Colonic mucosa (tissue), 4 donors: ENCODE data around the gene TAF15. TPM values are rescaled to one million over a fixed set of nuclear protein-coding genes. Genes with fewer than 3 reads are reported as not detected.
A peak's percentile ranks its signal among the peaks of the same experiment; 100 is the strongest.

ENCODE experiments used
- DNase-seq: peaks from one replicate; pipeline ENCODE4 v3.0.0-alpha.2; 2020
- H3K27ac ChIP-seq: fragments of 200-600 bp; one replicate; pipeline ENCODE4 v1.8.0; 2021
- H3K27me3 ChIP-seq: fragments of 200-600 bp; one replicate; pipeline ENCODE4 v1.8.0; 2021
- H3K36me3 ChIP-seq: fragments of 200-600 bp; one replicate; pipeline ENCODE4 v1.8.0; 2021
- H3K4me1 ChIP-seq: fragments of 200-600 bp; one replicate; pipeline ENCODE4 v1.8.0; 2021; ENCODE audit warnings: mild to moderate bottlenecking
- H3K4me3 ChIP-seq: fragments of 200-600 bp; one replicate; pipeline ENCODE4 v1.8.0; 2021
- H3K9ac ChIP-seq, 2 donors: one replicate each; pipeline ENCODE4 v1.7.0; 2013; ENCODE audit warnings: control low read depth in 2 of 2, low read depth in 2 of 2, low read length in 2 of 2
- H3K9me3 ChIP-seq: fragments of 200-600 bp; one replicate; pipeline ENCODE4 v1.8.0; 2021
- intact Hi-C: fragments of 100-400 bp; cut with DNase I; formaldehyde crosslinking; loops from one replicate; pipeline ENCODE4 v1.14.1; 2022
- total RNA-seq, 2 donors: library from RNA; stranded (reverse); fragmentation: NEBNext Ultra II Directional in 1 of 2; extraction: Animal tissue kit (Norgen Biotek cat#: 25700) in 1 of 2; gene quantifications; one replicate each; pipeline ENCODE4 v1.2.1, GENCODE V29; 2021
- TF ChIP-seq, protein P1 (sequence below): fragments of 200-600 bp; IDR thresholded peaks from one replicate; pipeline ENCODE4 v1.8.0; 2022; ENCODE audit warnings: antibody characterized with exemption, mild to moderate bottlenecking
- donor health status: healthy.
- donor health status: DM: no; HTN: no; CAD: no.
- donor health status: DM: no; HTN: no; CAD: no.

The TAF15 gene
- total RNA-seq, 2 donors from 2014 or later: 132 to 218 TPM

DNA sequence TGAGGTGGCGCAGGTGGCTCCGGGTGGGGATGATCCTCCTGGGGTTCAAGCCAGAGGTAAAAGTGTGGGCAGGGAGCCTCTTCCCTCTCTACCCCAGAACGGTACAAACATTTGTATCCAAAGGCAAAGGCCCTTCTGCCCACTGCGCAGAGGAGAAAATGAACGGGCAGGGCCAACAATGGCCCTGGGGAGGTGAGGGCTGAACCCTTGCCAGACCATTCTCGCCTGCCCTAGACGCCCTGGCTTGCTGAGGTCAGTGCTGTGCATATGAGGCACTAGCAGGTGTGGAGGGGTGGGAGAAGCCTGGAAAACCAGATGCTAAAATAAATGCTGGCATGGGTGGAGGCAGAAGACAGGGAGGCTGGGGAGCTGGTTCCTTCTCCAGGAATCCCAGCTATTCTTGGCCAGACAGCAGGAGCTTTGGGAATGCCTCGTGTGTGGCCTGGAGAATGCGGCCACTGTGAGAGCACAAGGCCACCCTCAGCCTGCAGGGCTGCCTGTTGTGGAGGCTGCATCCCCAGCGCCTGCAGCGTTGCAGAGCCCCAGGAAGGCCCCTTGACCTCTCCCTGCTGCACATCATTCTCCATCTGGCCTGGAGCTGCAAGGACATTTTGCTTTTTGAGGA is 44.1 kb upstream of the TAF15 start:
- H3K36me3 ChIP-seq: no peaks in the 10 kb centered on the region
- H3K9ac ChIP-seq: peak overlapping the region in 1 of 2 donors; percentile 51
- TF ChIP-seq, protein P1, sequence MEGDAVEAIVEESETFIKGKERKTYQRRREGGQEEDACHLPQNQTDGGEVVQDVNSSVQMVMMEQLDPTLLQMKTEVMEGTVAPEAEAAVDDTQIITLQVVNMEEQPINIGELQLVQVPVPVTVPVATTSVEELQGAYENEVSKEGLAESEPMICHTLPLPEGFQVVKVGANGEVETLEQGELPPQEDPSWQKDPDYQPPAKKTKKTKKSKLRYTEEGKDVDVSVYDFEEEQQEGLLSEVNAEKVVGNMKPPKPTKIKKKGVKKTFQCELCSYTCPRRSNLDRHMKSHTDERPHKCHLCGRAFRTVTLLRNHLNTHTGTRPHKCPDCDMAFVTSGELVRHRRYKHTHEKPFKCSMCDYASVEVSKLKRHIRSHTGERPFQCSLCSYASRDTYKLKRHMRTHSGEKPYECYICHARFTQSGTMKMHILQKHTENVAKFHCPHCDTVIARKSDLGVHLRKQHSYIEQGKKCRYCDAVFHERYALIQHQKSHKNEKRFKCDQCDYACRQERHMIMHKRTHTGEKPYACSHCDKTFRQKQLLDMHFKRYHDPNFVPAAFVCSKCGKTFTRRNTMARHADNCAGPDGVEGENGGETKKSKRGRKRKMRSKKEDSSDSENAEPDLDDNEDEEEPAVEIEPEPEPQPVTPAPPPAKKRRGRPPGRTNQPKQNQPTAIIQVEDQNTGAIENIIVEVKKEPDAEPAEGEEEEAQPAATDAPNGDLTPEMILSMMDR: no peak
- no peak overlapping the region for H3K4me3 ChIP-seq
- H3K4me1 ChIP-seq: peaks cover 6% of the 10 kb centered on the region
- H3K27me3 ChIP-seq: no peaks in the 10 kb centered on the region
- intact Hi-C loops: no loop called here
- DNase-seq: no peak
- no peaks in the 10 kb centered on the region for H3K9me3 ChIP-seq
- no peak overlapping the region for H3K27ac ChIP-seq

DNA sequence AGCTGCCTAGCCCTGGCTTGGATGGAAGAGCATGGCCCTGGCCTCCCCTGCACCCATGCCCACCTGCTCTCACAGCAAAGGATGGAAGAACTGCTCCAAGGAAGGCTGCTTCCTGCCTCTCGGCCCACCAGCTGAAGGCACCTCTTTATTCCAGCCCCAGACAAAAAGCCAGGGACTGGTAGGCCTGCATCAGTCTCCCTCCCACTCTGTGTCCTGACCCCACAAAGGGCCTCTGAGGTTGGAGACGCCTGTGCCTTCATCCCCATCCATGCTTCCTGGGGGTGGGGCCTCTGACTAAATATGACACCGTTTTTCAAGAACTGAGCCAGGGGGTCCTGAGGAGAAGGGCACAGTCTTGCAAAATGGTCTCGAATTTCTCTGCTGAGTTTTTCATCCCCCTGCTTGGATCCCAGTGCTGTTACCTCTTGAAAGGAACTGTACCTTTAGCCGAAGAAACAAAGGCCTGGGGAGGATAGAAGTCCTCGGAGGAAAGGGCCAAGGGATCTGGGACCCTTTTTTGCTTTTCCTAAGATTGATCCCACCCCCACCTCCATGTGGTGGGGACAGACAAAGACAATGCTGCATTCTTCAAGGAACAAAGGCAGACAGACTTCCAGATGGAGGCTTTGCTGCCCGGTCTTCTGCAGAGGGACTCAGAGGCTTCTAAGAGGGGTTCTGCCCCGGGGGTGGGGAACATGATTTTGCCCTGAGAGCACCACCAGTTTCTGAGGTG is 43.4 kb upstream of the TAF15 start:
- H3K9me3 ChIP-seq: no peaks in the 10 kb centered on the region
- no peak for DNase-seq
- H3K9ac ChIP-seq: no peak overlapping the region
- no peaks in the 10 kb centered on the region for H3K27me3 ChIP-seq
- intact Hi-C loops: no loop called here
- H3K4me3 ChIP-seq: no peak overlapping the region
- H3K36me3 ChIP-seq: no peaks in the 10 kb centered on the region
- peaks cover 6% of the 10 kb centered on the region for H3K4me1 ChIP-seq
- TF ChIP-seq, protein P1: no peak
- no peak overlapping the region for H3K27ac ChIP-seq

DNA sequence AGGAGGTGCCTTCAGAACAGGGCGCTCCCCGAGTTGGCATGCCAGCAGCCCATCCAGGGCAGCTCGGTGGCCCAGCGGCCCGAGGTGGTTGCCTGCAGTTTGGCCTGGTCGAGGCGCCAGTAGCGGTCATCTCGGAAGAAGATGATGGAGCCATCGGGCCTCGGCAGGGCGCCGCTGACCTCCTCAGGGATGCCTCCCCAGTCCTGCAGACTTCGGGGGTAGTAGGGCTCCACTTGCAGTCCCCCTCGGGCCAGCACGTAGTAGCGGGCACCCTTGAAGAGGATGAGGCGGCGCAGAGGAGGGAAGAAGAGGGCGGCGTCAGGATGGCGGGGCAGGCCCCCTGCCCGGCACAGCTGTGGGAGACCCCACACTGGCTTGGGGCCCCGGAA is 42.8 kb upstream of the TAF15 start:
- no peak overlapping the region for H3K4me3 ChIP-seq
- TF ChIP-seq, protein P1: no peak
- H3K27me3 ChIP-seq: no peaks in the 10 kb centered on the region
- no peaks in the 10 kb centered on the region for H3K36me3 ChIP-seq
- no peak overlapping the region for H3K9ac ChIP-seq
- H3K9me3 ChIP-seq: no peaks in the 10 kb centered on the region
- intact Hi-C loops: no loop called here
- peaks cover 6% of the 10 kb centered on the region for H3K4me1 ChIP-seq
- DNase-seq: no peak
- H3K27ac ChIP-seq: no peak overlapping the region

DNA sequence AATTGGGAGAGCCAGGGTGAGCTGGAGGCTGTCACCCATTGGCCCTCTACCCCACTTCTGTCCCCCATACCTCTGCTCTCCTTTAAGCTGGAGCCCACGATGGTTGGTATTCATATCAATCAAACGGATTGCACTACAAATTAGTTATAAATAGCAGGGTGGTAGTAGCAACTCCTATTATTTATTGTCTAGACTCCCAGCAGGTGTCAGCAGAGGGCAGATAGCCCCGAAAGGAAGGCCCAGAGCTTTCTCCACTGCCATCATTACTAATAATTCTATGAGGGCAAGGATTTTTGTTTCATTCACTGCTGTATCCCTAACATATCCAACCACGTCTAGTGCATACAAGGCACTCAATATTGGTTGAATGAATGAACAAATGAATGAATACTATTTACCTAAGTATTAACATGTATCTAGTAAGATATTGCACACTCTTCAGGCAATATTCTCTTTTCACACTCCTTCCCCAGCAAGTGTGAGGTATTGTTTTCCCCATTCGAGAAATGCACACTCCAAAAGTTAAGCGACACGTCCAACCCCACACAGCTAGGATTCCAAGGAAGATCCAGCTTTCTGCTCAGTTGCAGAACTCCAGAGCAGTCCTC is 42.3 kb upstream of the TAF15 start:
- no peak overlapping the region for H3K9ac ChIP-seq
- H3K27ac ChIP-seq: no peak overlapping the region
- H3K36me3 ChIP-seq: no peaks in the 10 kb centered on the region
- peaks cover 6% of the 10 kb centered on the region for H3K4me1 ChIP-seq
- H3K9me3 ChIP-seq: no peaks in the 10 kb centered on the region
- intact Hi-C loops: no loop called here
- TF ChIP-seq, protein P1: peak; percentile 33
- no peak for DNase-seq
- no peak overlapping the region for H3K4me3 ChIP-seq
- H3K27me3 ChIP-seq: no peaks in the 10 kb centered on the region

DNA sequence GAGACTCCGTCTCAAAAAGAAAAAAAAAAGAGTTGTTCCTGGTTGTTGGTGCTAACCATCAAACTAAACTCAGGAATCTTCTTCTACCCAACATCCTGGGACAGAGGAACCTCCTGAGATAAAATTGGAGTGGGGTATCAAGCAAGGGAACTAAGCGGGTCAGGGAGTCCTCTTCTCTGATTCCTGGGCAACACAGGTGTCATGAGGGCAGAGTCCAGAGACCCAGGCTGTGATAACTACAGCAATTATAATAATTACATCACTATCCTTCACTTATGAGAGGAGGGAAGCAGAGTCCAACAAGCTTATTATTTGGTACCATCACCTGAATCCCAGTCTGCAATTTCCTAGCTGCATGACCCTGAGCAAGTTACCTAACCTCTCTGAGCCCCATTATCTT is 40.5 kb upstream of the TAF15 start:
- H3K4me3 ChIP-seq: no peak overlapping the region
- H3K9ac ChIP-seq: no peak overlapping the region
- no peaks in the 10 kb centered on the region for H3K27me3 ChIP-seq
- intact Hi-C loops: no loop called here
- no peak for DNase-seq
- H3K9me3 ChIP-seq: no peaks in the 10 kb centered on the region
- H3K4me1 ChIP-seq: peaks cover 6% of the 10 kb centered on the region
- TF ChIP-seq, protein P1: no peak
- H3K36me3 ChIP-seq: no peaks in the 10 kb centered on the region
- H3K27ac ChIP-seq: no peak overlapping the region
